GM23338 (cell line): ENCODE data around the gene CACNG3. TPM values are rescaled to one million over a fixed set of nuclear protein-coding genes. Genes with fewer than 3 reads are reported as not detected.

Source experiments
- ATAC-seq: fragments of 200-7000 bp; cut with Tn5 transposase; 3 replicates; pipeline ENCODE4 v1.9.1; 2020
- DNase-seq: peaks from one replicate; pipeline ENCODE4 v3.0.0-alpha.2; 2015; ENCODE audit warnings: low spot score
- H2AFZ ChIP-seq: fragments of 200-600 bp; sonication (generic); 2 replicates; pipeline ENCODE4 v1.8.0; 2016; ENCODE audit warnings: antibody characterized with exemption, mild to moderate bottlenecking, moderate library complexity
- H3F3A ChIP-seq: fragments of 200-600 bp; sonication (generic); replicated peaks from 2 replicates; pipeline ENCODE4 v1.8.0; 2017; ENCODE audit warnings: antibody characterized with exemption, mixed run types, low read depth
- H3K27ac ChIP-seq: fragments of 200-600 bp; sonication (generic); 2 replicates; pipeline ENCODE4 v1.6.1; 2016; ENCODE audit warnings: low read depth
- H3K27me3 ChIP-seq: fragments of 200-600 bp; sonication (generic); 2 replicates; pipeline ENCODE4 v1.8.0; 2016; ENCODE audit warnings: mild to moderate bottlenecking, mixed run types, moderate library complexity; ENCODE audit not compliant: insufficient read depth
- H3K36me3 ChIP-seq: fragments of 200-600 bp; sonication (generic); 2 replicates; pipeline ENCODE4 v1.8.0; 2016; ENCODE audit warnings: mild to moderate bottlenecking; ENCODE audit not compliant: insufficient read depth
- H3K4me1 ChIP-seq: fragments of 200-600 bp; sonication (generic); 2 replicates; pipeline ENCODE4 v1.8.0; 2016; ENCODE audit warnings: mild to moderate bottlenecking, moderate library complexity; ENCODE audit not compliant: insufficient read depth
- H3K4me2 ChIP-seq: fragments of 200-600 bp; sonication (generic); 2 replicates; pipeline ENCODE4 v1.7.1; 2017; ENCODE audit warnings: mixed run types
- H3K4me3 ChIP-seq: fragments of 200-600 bp; sonication (generic); 2 replicates; pipeline ENCODE4 v1.6.1; 2016; ENCODE audit warnings: mixed run types
- H3K79me2 ChIP-seq: fragments of 200-600 bp; sonication (generic); replicated peaks from 2 replicates; pipeline ENCODE4 v1.8.0; 2017; ENCODE audit warnings: mild to moderate bottlenecking; ENCODE audit not compliant: insufficient read depth
- H3K9me2 ChIP-seq: fragments of 200-600 bp; sonication (generic); 2 replicates; pipeline ENCODE4 v1.8.0; 2017; ENCODE audit not compliant: insufficient read depth
- H4K20me1 ChIP-seq: fragments of 200-600 bp; sonication (generic); replicated peaks from 2 replicates; pipeline ENCODE4 v1.8.0; 2017; ENCODE audit warnings: mild to moderate bottlenecking; ENCODE audit not compliant: insufficient read depth
- H3K27ac Mint-ChIP-seq: 2 replicates; pipeline ENCODE4 v1.8.0; 2020; ENCODE audit warnings: inconsistent platforms, mild to moderate bottlenecking, moderate library complexity, mixed read lengths
- H3K27me3 Mint-ChIP-seq: 3 replicates; pipeline ENCODE4 v1.8.0; 2022; ENCODE audit warnings: low read depth, mild to moderate bottlenecking, moderate library complexity, mixed read lengths, inconsistent platforms; ENCODE audit not compliant: insufficient read depth, poor library complexity
- H3K36me3 Mint-ChIP-seq: 3 replicates; pipeline ENCODE4 v1.8.0; 2021; ENCODE audit warnings: low read depth, mild to moderate bottlenecking, inconsistent platforms, moderate library complexity, mixed read lengths
- H3K4me1 Mint-ChIP-seq: 3 replicates; pipeline ENCODE4 v1.8.0; 2020; ENCODE audit warnings: mild to moderate bottlenecking, inconsistent platforms, mixed read lengths
- H3K4me3 Mint-ChIP-seq: 3 replicates; pipeline ENCODE4 v1.8.0; 2021; ENCODE audit warnings: moderate library complexity, mild to moderate bottlenecking, inconsistent platforms, mixed read lengths
- H3K9me3 Mint-ChIP-seq: 3 replicates; pipeline ENCODE4 v1.8.0; 2020; ENCODE audit warnings: moderate library complexity, mild to moderate bottlenecking, inconsistent platforms, mixed read lengths
- CREB1 ChIP-seq: fragments of 250-450 bp; sonication (Bioruptor Pico); IDR thresholded peaks from 2 replicates; pipeline ENCODE4 v1.5.0; 2020; ENCODE audit warnings: low read depth, mild to moderate bottlenecking, moderate library complexity
- EZH2 ChIP-seq: fragments of 200-600 bp; sonication (generic); IDR thresholded peaks from one replicate; pipeline ENCODE4 v1.8.0; 2017; ENCODE audit warnings: antibody characterized with exemption, mild to moderate bottlenecking, low read depth; ENCODE audit not compliant: unreplicated experiment
- NANOG ChIP-seq: IDR thresholded peaks from 2 replicates; pipeline ENCODE4 v1.6.1; 2016; ENCODE audit warnings: antibody characterized with exemption, borderline replicate concordance
- ZNF114 ChIP-seq: fragments of 250-450 bp; sonication (Bioruptor Pico); IDR thresholded peaks from 2 replicates; pipeline ENCODE4 v1.5.0; 2020; ENCODE audit warnings: mild to moderate bottlenecking, moderate library complexity
- ZNF331 ChIP-seq: fragments of 250-450 bp; sonication (Bioruptor Pico); IDR thresholded peaks from 2 replicates; pipeline ENCODE4 v1.5.0; 2020; ENCODE audit warnings: low read depth, mild to moderate bottlenecking, moderate library complexity
- polyA plus RNA-seq: library from polyadenylated mRNA; unstranded; fragments of >200 nt; fragmentation: Nextera tagmentation; extraction: Ambion mirVana; gene quantifications from 2 replicates; pipeline ENCODE4 v1.2.1, GENCODE V29; 2016
- total RNA-seq: library from RNA; depleted of rRNA; stranded (reverse); fragments of >200 nt; shearing (Covaris generic); gene quantifications from 2 replicates; pipeline ENCODE4 v1.2.3, GENCODE V29; 2014
- TF ChIP-seq, protein P1 (sequence below): fragments of 250-450 bp; sonication (Bioruptor Pico); IDR thresholded peaks from 2 replicates; pipeline ENCODE4 v1.5.0; 2020; ENCODE audit warnings: mild to moderate bottlenecking, moderate library complexity
- TF ChIP-seq, protein P2 (sequence below), 2 experiments: fragments of 200-600 bp in 1 of 2; sonication (generic) in 1 of 2; conservative IDR thresholded peaks; 2 replicates each; pipeline versions ENCODE4 v1.5.1 to v1.6.1; 2016 to 2017; ENCODE audit warnings: antibody characterized with exemption in 2 of 2, low read depth in 2 of 2, mild to moderate bottlenecking in 2 of 2, moderate library complexity in 1 of 2

Gene CACNG3
- total and polyA plus RNA-seq, 2 experiments from 2014 or later, result not detected

DNA sequence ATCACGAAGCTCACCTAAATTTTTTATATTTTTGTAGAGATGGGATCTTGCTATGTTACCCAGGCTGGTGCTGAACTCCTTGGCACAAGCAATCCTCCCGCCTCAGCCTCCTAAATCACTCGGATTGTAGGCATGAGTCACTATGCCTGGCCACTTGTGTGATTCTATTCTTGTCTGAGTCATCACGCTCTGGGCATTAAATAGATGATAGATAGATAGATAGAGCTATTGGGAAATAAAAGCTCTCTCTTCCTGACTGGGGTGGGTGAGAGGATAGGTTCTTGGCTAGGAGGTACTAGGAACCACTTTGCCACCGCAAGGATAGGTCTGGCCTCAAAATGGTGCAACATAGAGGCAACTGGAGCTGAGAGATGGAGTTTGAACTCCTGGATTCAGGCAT lies 21.4 kb upstream of the CACNG3 start (continued):
- TF ChIP-seq, protein P1, sequence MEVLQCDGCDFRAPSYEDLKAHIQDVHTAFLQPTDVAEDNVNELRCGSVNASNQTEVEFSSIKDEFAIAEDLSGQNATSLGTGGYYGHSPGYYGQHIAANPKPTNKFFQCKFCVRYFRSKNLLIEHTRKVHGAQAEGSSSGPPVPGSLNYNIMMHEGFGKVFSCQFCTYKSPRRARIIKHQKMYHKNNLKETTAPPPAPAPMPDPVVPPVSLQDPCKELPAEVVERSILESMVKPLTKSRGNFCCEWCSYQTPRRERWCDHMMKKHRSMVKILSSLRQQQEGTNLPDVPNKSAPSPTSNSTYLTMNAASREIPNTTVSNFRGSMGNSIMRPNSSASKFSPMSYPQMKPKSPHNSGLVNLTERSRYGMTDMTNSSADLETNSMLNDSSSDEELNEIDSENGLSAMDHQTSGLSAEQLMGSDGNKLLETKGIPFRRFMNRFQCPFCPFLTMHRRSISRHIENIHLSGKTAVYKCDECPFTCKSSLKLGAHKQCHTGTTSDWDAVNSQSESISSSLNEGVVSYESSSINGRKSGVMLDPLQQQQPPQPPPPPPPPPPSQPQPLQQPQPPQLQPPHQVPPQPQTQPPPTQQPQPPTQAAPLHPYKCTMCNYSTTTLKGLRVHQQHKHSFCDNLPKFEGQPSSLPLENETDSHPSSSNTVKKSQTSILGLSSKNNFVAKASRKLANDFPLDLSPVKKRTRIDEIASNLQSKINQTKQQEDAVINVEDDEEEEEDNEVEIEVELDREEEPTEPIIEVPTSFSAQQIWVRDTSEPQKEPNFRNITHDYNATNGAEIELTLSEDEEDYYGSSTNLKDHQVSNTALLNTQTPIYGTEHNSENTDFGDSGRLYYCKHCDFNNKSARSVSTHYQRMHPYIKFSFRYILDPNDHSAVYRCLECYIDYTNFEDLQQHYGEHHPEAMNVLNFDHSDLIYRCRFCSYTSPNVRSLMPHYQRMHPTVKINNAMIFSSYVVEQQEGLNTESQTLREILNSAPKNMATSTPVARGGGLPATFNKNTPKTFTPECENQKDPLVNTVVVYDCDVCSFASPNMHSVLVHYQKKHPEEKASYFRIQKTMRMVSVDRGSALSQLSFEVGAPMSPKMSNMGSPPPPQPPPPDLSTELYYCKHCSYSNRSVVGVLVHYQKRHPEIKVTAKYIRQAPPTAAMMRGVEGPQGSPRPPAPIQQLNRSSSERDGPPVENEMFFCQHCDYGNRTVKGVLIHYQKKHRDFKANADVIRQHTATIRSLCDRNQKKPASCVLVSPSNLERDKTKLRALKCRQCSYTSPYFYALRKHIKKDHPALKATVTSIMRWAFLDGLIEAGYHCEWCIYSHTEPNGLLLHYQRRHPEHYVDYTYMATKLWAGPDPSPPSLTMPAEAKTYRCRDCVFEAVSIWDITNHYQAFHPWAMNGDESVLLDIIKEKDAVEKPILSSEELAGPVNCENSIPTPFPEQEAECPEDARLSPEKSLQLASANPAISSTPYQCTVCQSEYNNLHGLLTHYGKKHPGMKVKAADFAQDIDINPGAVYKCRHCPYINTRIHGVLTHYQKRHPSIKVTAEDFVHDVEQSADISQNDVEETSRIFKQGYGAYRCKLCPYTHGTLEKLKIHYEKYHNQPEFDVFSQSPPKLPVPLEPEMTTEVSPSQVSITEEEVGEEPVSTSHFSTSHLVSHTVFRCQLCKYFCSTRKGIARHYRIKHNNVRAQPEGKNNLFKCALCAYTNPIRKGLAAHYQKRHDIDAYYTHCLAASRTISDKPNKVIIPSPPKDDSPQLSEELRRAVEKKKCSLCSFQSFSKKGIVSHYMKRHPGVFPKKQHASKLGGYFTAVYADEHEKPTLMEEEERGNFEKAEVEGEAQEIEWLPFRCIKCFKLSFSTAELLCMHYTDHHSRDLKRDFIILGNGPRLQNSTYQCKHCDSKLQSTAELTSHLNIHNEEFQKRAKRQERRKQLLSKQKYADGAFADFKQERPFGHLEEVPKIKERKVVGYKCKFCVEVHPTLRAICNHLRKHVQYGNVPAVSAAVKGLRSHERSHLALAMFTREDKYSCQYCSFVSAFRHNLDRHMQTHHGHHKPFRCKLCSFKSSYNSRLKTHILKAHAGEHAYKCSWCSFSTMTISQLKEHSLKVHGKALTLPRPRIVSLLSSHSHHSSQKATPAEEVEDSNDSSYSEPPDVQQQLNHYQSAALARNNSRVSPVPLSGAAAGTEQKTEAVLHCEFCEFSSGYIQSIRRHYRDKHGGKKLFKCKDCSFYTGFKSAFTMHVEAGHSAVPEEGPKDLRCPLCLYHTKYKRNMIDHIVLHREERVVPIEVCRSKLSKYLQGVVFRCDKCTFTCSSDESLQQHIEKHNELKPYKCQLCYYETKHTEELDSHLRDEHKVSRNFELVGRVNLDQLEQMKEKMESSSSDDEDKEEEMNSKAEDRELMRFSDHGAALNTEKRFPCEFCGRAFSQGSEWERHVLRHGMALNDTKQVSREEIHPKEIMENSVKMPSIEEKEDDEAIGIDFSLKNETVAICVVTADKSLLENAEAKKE, result no peak
- TF ChIP-seq NANOG (no peak), EZH2 (no peak)

DNA sequence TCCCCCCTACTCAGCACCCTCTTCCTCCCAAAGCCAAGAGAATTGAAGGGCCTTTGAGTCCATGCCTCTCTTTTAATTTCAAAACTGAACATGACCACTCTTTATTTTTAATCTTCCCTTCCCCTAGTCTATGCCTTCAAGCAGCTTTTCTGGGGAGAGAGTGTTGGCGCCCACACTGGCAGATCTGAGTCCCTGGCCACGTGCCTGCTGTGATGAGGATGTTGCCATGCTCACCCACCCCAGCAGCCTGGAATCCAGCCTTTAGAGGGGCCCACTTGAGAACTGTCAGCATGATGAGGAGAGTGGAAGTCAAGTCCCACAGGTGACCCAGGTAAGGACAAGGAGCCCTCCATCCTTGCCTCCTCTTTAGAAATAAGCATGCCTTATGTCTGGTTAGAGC lies 20.3 kb upstream of the CACNG3 start:
- H2AFZ ChIP-seq, result no peak overlapping the region
- TF ChIP-seq ZNF331 (CRISPR knock-in tag) (no peak), CREB1 (CRISPR knock-in tag) (no peak), EZH2 (no peak), ZNF114 (CRISPR knock-in tag) (no peak)
- TF ChIP-seq, protein P2, sequence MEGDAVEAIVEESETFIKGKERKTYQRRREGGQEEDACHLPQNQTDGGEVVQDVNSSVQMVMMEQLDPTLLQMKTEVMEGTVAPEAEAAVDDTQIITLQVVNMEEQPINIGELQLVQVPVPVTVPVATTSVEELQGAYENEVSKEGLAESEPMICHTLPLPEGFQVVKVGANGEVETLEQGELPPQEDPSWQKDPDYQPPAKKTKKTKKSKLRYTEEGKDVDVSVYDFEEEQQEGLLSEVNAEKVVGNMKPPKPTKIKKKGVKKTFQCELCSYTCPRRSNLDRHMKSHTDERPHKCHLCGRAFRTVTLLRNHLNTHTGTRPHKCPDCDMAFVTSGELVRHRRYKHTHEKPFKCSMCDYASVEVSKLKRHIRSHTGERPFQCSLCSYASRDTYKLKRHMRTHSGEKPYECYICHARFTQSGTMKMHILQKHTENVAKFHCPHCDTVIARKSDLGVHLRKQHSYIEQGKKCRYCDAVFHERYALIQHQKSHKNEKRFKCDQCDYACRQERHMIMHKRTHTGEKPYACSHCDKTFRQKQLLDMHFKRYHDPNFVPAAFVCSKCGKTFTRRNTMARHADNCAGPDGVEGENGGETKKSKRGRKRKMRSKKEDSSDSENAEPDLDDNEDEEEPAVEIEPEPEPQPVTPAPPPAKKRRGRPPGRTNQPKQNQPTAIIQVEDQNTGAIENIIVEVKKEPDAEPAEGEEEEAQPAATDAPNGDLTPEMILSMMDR (conservative IDR thresholded peaks at IDR 0.05; ENCODE audit: low read depth in 2 of 2), result no peak
- TF ChIP-seq, protein P1, result no peak

More for the DNA sequence above, 20.3 kb upstream of the CACNG3 start:
- Mint-ChIP-seq H3K9me3 (peaks cover 21% of the 10 kb centered on the region), H3K27me3 (peaks cover 3% of the 10 kb centered on the region), H3K4me1 (no peaks in the 10 kb centered on the region), H3K36me3 (peaks cover 7% of the 10 kb centered on the region; the same call in 2 of the 3 replicates), H3K27ac (no peak overlapping the region), H3K4me3 (no peak overlapping the region)
- DNase-seq, result no peak
- no peaks in the 10 kb centered on the region; the same call in 1 of the 2 replicates for H3K36me3 ChIP-seq
- peaks cover 8% of the 10 kb centered on the region; the same call in 1 of the 2 replicates for H3K9me2 ChIP-seq
- ATAC-seq, result no peak
- H3K79me2 ChIP-seq, result no peaks in the 10 kb centered on the region
- no peaks in the 10 kb centered on the region for H4K20me1 ChIP-seq
- no peak overlapping the region for H3K27ac ChIP-seq
- H3K27me3 ChIP-seq, result no peaks in the 10 kb centered on the region
- no peak overlapping the region for H3K4me3 ChIP-seq
- H3K4me2 ChIP-seq, result no peak overlapping the region
- no peaks in the 10 kb centered on the region for H3K4me1 ChIP-seq
- H3F3A ChIP-seq, result no peaks in the 10 kb centered on the region
